ENCODE measurements around the gene SP7. TPM values are rescaled to one million over a fixed set of nuclear protein-coding genes. Genes with fewer than 3 reads are reported as not detected.

The SP7 gene
- total and polyA plus RNA-seq, 9 of the 15 experiments (the other 6 are each of a cell fraction or from before 2014, with no cell fraction given): 0.04 TPM; not detected in 8

- in situ Hi-C loops (cut with MboI): no loop called here
- no peak overlapping the region for H3K4me2 ChIP-seq (ENCODE audit: insufficient read depth, low read length)
- peak overlapping the region in 1 of 2 experiments; percentile 39; a peak in 1 of 4 replicates for H3K9ac ChIP-seq (ENCODE audit: insufficient read depth in 1 of 2, low read depth in 2 of 2, low read length in 2 of 2)
- H3K4me1 ChIP-seq (replicated peaks in 1 of 2; ENCODE audit: control insufficient read depth in 2 of 2, insufficient read depth in 2 of 2, low read length in 2 of 2): peaks cover 12 to 17% of the 10 kb centered on the region in 2 experiments
- CTCF ChIA-PET (ENCODE audit: low intra/inter-chr PET ratio): interaction anchor here (0.7 to 4.3 kb wide), 7 partner anchors 28 to 155 kb away, joined by 3 to 43 read pairs (median 9); partner anchors contain the start of genes AMHR2, NPFF, PCBP2 and SP1
- no peaks in the 10 kb centered on the region for H3K79me2 ChIP-seq (ENCODE audit: control insufficient read depth, insufficient read depth, low read length)
- no peak for FAIRE-seq
- H3K36me3 ChIP-seq (ENCODE audit: control insufficient read depth, insufficient read depth, low read length): no peaks in the 10 kb centered on the region
- H3K4me3 ChIP-seq: no peak overlapping the region
- peak; percentile 10; the same call in 2 of the 3 replicates for ATAC-seq
- H3K9me3 ChIP-seq (replicated peaks; ENCODE audit: control insufficient read depth, insufficient read depth, low read depth, low read length): no peaks in the 10 kb centered on the region
- peak overlapping the region; percentile 90 for H2AFZ ChIP-seq (ENCODE audit: low read depth, low read length)
- intact Hi-C loops (cut with micrococcal nuclease): no loop called here
- no peaks in the 10 kb centered on the region for H4K20me1 ChIP-seq (replicated peaks; ENCODE audit: control insufficient read depth, insufficient read depth, low read length)
- no peaks in the 10 kb centered on the region for H3K27me3 ChIP-seq (ENCODE audit: control insufficient read depth in 2 of 2, insufficient read depth in 2 of 2, low read length in 2 of 2)
- no peak overlapping the region for H3K27ac ChIP-seq (ENCODE audit: extremely low read depth, low read depth, low read length)
- WGBS (ENCODE audit: insufficient coverage, low coverage, missing lambda C conversion rate): 67% methylated on average over 5 of the region's 5 CpGs
- H3K9me1 ChIP-seq (ENCODE audit: control insufficient read depth, insufficient read depth, low read length): no peaks in the 10 kb centered on the region
- TF ChIP-seq ZNF316 (IDR thresholded peaks at IDR 0.05): 0 out of 2 replicates have a peak, but pooled peaks have one; percentile 1
- TF ChIP-seq KDM1A (IDR thresholded peaks at IDR 0.05): 0 out of 4 replicates have a peak, but pooled peaks of 1 of the 2 experiments have one; percentile 3
- TF ChIP-seq STAG1 (CRISPR knock-in tag; IDR thresholded peaks at IDR 0.05; ENCODE audit: borderline replicate concordance): no peak
- TF ChIP-seq EGR1 (conservative IDR thresholded peaks at IDR 0.05): 0 out of 2 replicates have a peak, but pooled peaks have one; percentile 10
- TF ChIP-seq E2F1 (CRISPR knock-in tag; IDR thresholded peaks at IDR 0.05): no peak
- no peak for TF ChIP-seq CEBPG (CRISPR knock-in tag; IDR thresholded peaks at IDR 0.05)
- TF ChIP-seq CEBPG (tag; conservative IDR thresholded peaks at IDR 0.05 in 1 of 2, IDR thresholded peaks at IDR 0.05 in 1 of 2): no peak
- no TSS peak for BruUV-seq (replicated peaks)
- POLR2A ChIA-PET: interaction anchor here (1.1 to 1.5 kb wide), 2 partner anchors 35 to 70 kb away, joined by 3 to 9 read pairs; partner anchors contain the start of gene AMHR2
- DNase-seq (ENCODE audit: extremely low read depth in 1 of 4, low spot score in 3 of 4): no peak
These were observed 17.1 kb upstream of the SP7 start for GRCh38 chr12:53353257-53353655.

All from K562 (cell line).